ENCODE measurements around the gene INTS12. TPM values are rescaled to one million over a fixed set of nuclear protein-coding genes. Genes with fewer than 3 reads are reported as not detected.

Gene INTS12
- total RNA-seq, 3 donors from 2014 or later: 20.6 to 30.0 (median 29.5) TPM

DNA sequence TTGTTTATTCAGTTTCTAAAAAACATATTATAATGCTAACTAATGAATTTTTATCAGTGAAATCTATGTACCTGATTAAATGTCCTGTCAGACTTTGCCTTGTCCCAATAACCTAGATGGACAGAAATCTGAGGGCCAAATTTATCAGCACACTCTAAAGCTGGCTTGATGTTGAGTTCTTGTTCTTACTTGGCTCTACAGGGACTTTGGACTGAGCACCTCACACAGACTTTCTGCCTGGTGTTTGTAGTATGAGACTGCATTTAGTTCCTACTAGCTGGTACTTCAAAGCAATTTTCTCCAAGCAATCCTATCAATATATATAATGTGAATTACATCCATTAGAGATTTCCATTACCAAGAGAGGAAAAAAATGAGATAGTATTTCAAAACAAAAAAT lies 37.8 kb downstream of the INTS12 start:
- no peaks in the 10 kb centered on the region for H3K36me3 ChIP-seq
- H3K4me1 ChIP-seq: no peaks in the 10 kb centered on the region
- H3K4me3 ChIP-seq: no peak overlapping the region
- no peak for TF ChIP-seq CTCF (IDR thresholded peaks at IDR 0.05)
- DNase-seq (ENCODE audit: low spot score in 2 of 2): no peak
- H3K27me3 ChIP-seq: no peaks in the 10 kb centered on the region
- intact Hi-C loops (cut with DNase I; ENCODE audit: low total_unique reads): no loop called here
- no peak overlapping the region for H3K27ac ChIP-seq
- H3K9me3 ChIP-seq: no peaks in the 10 kb centered on the region

DNA sequence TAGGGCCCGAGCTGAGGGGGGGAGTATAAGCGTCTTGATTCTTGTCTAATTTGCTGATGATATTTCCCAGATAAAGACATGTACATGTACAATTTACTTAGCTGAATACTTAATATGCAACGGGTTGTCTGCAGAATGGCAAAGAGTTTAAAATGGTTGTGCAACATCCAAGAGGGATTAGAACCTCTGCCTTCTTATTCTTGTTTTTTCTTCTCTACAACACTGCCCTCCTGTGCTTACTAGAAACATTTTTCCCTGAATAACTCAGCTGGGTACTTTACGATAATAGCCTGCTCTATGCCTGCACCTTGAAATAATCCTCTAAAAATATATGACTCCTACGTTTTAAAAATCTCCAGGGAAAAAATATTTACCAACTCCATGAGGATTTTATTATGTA lies 41.8 kb downstream of the INTS12 start:
- DNase-seq (ENCODE audit: low spot score in 2 of 2): no peak
- Histone ChIP-seq H3K9me3 (no peaks in the 10 kb centered on the region), H3K4me1 (no peaks in the 10 kb centered on the region), H3K27me3 (no peaks in the 10 kb centered on the region), H3K27ac (no peak overlapping the region), H3K4me3 (no peak overlapping the region), H3K36me3 (no peaks in the 10 kb centered on the region)
- intact Hi-C loops (cut with DNase I; ENCODE audit: low total_unique reads): no loop called here
- TF ChIP-seq CTCF (IDR thresholded peaks at IDR 0.05): peak in 1 of 3 donors; percentile 13
- no peak for TF ChIP-seq POLR2AphosphoS5 (IDR thresholded peaks at IDR 0.05)

GRCh38 chr4:105662935-105663675 lies 45.4 kb downstream of the INTS12 start:
- intact Hi-C loops (cut with DNase I; ENCODE audit: low total_unique reads): no loop called here
- Histone ChIP-seq H3K4me3 (no peak overlapping the region), H3K4me1 (no peaks in the 10 kb centered on the region), H3K9me3 (no peaks in the 10 kb centered on the region), H3K27ac (no peak overlapping the region), H3K27me3 (no peaks in the 10 kb centered on the region), H3K36me3 (no peaks in the 10 kb centered on the region)
- no peak for DNase-seq (ENCODE audit: low spot score in 2 of 2)
- TF ChIP-seq POLR2A (IDR thresholded peaks at IDR 0.05): no peak
- no peak for TF ChIP-seq POLR2AphosphoS5 (IDR thresholded peaks at IDR 0.05)
- no peak for TF ChIP-seq CTCF (IDR thresholded peaks at IDR 0.05)

DNA sequence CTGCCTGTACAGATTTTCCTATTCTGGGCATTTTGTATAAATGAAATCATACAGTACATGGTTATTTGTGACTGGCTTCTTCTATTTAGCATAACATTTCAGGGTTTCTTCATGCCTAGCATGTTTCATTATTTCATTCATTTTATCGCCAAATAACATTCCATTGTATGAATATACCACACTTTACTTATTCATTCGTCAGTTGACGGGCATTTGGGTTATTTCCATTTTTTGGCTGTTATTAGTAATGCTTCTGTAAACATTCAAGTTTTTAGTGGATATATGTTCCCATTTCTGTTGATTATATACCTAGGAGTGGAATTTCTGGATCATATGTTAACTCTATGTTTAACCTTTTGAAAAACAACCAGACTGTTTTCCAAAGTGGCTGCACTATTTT lies 47.5 kb downstream of the INTS12 start:
- Histone ChIP-seq H3K27ac (no peak overlapping the region), H3K4me1 (no peaks in the 10 kb centered on the region), H3K4me3 (no peak overlapping the region), H3K27me3 (no peaks in the 10 kb centered on the region), H3K36me3 (no peaks in the 10 kb centered on the region), H3K9me3 (no peaks in the 10 kb centered on the region)
- intact Hi-C loops (cut with DNase I; ENCODE audit: low total_unique reads): no loop called here
- TF ChIP-seq POLR2A (IDR thresholded peaks at IDR 0.05): no peak
- TF ChIP-seq CTCF (IDR thresholded peaks at IDR 0.05): no peak
- TF ChIP-seq POLR2AphosphoS5 (IDR thresholded peaks at IDR 0.05): no peak
- no peak for DNase-seq (ENCODE audit: low spot score in 2 of 2)

DNA sequence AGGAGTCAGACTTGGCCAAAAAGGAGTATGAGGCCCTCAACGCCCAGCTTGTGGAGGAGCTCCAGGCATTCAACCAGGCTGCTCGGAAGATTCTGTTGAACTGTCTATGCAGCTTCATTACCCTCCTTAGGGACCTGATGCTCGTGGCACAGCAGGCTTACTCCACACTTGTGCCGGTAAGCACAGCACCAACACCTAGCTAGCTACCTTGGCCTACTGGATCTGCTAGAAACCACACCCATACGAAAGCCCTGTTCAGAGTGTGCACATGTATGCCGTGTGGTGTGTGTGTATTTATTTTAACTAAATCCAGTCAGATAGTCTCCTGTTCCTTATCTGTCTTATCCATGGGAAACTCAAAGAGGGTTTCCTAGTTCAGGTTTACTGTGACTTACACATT lies 49.3 kb downstream of the INTS12 start:
- Histone ChIP-seq H3K4me3 (no peak overlapping the region), H3K27me3 (no peaks in the 10 kb centered on the region), H3K4me1 (no peaks in the 10 kb centered on the region), H3K36me3 (no peaks in the 10 kb centered on the region), H3K27ac (no peak overlapping the region), H3K9me3 (no peaks in the 10 kb centered on the region)
- TF ChIP-seq POLR2AphosphoS5 (IDR thresholded peaks at IDR 0.05) (no peak), POLR2A (IDR thresholded peaks at IDR 0.05) (no peak), CTCF (IDR thresholded peaks at IDR 0.05) (no peak)
- DNase-seq (ENCODE audit: low spot score in 2 of 2): no peak
- intact Hi-C loops (cut with DNase I; ENCODE audit: low total_unique reads): no loop called here
